ENCODE data around the gene MLN.

Gene MLN

GRCh38 chr6:33751771-33752645 is 51.8 kb downstream of the MLN start:
- DNase-seq = no peak

GRCh38 chr6:33750244-33750991 is 53.4 kb downstream of the MLN start:
- DNase-seq = no peak

- DNase-seq = no peak
Observed at GRCh38 chr6:33749401-33749800, 54.4 kb downstream of the MLN start.

GRCh38 chr6:33748841-33749240 is 55.0 kb downstream of the MLN start:
- DNase-seq = no peak

GRCh38 chr6:33747823-33748222 is 56.0 kb downstream of the MLN start:
- no peak for DNase-seq

- no peak for DNase-seq
Observed at GRCh38 chr6:33746651-33747100, 57.1 kb downstream of the MLN start, which contains the start of gene IP6K3. IP6K3 (minus strand) TSS chr6:33746905; CDS start chr6:33735476, 11,429 bp downstream.

- no peak for DNase-seq
Observed at GRCh38 chr6:33746036-33746600, 57.7 kb downstream of the MLN start.

GRCh38 chr6:33745548-33745947 is 58.3 kb downstream of the MLN start:
- no peak for DNase-seq

- DNase-seq = no peak
Observed at GRCh38 chr6:33744895-33745546, 58.8 kb downstream of the MLN start.

Measured in activated T-cell treated with anti-CD3 and anti-CD28 coated beads, Interleukin-2, amount 50 U/mL, for 48 hours (primary cell).